WI38 (cell line): ENCODE results near the gene TST.
A peak's percentile ranks its signal among the peaks of the same experiment; 100 is the strongest.

ENCODE experiments used
- H3K4me3 ChIP-seq: 2 replicates; pipeline ENCODE4 v1.5.1; 2011; ENCODE audit warnings: low read depth, mild to moderate bottlenecking, control low read depth, low read length
- TF ChIP-seq, protein P1 (sequence below): IDR thresholded peaks from 2 replicates; pipeline ENCODE4 v1.5.1; 2012; ENCODE audit warnings: low read depth, mild to moderate bottlenecking, control low read depth, low read length

The TST gene

GRCh38 chr22:36979016-36979910 lies 40.0 kb downstream of the TST start:
- no peak overlapping the region for H3K4me3 ChIP-seq
- TF ChIP-seq, protein P1, sequence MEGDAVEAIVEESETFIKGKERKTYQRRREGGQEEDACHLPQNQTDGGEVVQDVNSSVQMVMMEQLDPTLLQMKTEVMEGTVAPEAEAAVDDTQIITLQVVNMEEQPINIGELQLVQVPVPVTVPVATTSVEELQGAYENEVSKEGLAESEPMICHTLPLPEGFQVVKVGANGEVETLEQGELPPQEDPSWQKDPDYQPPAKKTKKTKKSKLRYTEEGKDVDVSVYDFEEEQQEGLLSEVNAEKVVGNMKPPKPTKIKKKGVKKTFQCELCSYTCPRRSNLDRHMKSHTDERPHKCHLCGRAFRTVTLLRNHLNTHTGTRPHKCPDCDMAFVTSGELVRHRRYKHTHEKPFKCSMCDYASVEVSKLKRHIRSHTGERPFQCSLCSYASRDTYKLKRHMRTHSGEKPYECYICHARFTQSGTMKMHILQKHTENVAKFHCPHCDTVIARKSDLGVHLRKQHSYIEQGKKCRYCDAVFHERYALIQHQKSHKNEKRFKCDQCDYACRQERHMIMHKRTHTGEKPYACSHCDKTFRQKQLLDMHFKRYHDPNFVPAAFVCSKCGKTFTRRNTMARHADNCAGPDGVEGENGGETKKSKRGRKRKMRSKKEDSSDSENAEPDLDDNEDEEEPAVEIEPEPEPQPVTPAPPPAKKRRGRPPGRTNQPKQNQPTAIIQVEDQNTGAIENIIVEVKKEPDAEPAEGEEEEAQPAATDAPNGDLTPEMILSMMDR = no peak

DNA sequence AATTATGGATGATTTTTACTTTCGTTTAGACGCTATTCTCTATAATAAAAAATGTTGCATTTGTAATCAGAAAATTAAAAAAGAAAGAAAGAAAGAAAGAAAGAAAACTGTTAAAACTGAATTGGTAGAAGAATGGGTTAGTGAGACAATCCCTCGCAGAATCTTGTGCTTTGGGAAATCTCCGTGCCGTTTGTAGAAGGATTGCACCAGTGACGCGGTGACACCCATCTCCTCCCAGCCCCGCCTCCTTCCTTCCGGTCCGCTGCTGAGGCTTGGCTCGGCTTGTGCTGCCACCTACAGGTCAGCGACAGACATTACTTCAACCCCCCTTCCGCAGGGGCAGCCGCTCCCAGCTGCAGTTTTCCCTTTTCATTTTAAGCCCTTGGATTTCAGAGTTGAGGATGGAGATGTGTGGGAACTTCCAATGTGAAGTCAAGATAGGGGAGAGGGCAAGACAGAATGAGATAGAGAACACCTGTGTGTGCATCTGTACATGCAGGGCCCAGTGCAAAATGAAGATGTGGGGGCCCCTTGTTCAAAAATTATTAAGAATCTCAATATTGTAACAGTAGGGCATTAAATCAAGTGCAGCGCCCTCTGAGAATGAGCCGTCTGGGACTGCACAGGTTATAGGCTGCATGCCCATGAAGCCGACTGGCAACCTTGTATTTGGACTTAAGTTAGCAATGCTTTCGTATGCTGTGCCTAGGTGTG lies 41.1 kb downstream of the TST start:
- peak overlapping the region; percentile 54 for H3K4me3 ChIP-seq
- TF ChIP-seq, protein P1 = peak; percentile 91

DNA sequence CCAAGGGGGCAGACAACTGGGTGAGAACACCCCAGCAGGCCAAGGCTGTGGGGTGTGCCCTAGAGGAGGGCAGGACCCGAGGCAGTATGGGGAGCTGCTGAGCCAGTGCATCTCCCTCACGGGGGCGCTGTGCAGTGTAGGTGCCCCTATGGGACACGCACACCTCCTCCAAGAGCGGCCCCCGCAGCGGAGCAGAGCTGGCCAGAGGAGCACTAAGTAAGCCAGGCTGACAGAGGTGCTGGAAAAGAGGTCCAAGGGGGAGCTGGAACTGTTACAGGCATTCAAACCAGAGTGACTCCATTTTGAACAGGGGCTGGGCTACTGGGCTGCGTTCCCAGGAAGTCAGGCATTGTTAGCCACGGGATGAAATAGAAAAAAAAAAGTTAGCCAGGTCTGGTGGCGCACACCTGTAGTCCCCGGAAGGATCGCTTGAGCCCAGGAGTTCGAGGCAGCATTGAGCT lies 41.8 kb downstream of the TST start:
- TF ChIP-seq, protein P1 = peak; percentile 22; the same call in 1 of the 2 replicates

GRCh38 chr22:36976606-36977005 lies 42.6 kb downstream of the TST start:
- TF ChIP-seq, protein P1 = no peak
- no peak overlapping the region for H3K4me3 ChIP-seq

More for the DNA sequence above, 41.8 kb downstream of the TST start:
- H3K4me3 ChIP-seq = peak overlapping the region; percentile 54

- no peak overlapping the region for H3K4me3 ChIP-seq
- TF ChIP-seq, protein P1 = no peak
These were observed 47.7 kb downstream of the TST start for GRCh38 chr22:36971341-36972125.

- H3K4me3 ChIP-seq = no peak overlapping the region
- TF ChIP-seq, protein P1 = no peak
These were observed 50.8 kb downstream of the TST start for GRCh38 chr22:36968249-36968964.
